H1 (cell line): Measurements from ENCODE around the gene NF1. TPM values are rescaled to one million over a fixed set of nuclear protein-coding genes. Genes with fewer than 3 reads are reported as not detected.

Experiments used
- ATF3 ChIP-seq: IDR thresholded peaks from 2 replicates; pipeline ENCODE4 v1.6.1; 2011; ENCODE audit warnings: low read depth, mild to moderate bottlenecking, low read length; ENCODE audit not compliant: insufficient read depth
- polyA plus RNA-seq, 7 experiments: library from polyadenylated mRNA; depleted of rRNA in 3 of 7; stranded (reverse) in 5 of 7; unstranded in 2 of 7; fragments of >200 nt in 5 of 7; fragments of 200-250 nt in 2 of 7; gene quantifications; 1 replicate in 5 of 7; 2 replicates in 1 of 7; 4 replicates in 1 of 7; pipeline versions ENCODE4 v1.2.1 to v1.2.3, GENCODE V29; 2011 to 2013; ENCODE audit warnings: missing spikeins in 2 of 7, mixed read lengths in 2 of 7
- total RNA-seq: library from RNA; stranded (reverse); fragmentation: NEBNext Ultra II Directional; extraction: Animal tissue kit (Norgen Biotek cat#: 25700); gene quantifications from 2 replicates; pipeline ENCODE4 v1.2.1, GENCODE V29; 2021

The NF1 gene
- total and polyA plus RNA-seq, 2 of the 8 experiments (the other 6 are each of a cell fraction or from before 2014, with no cell fraction given): 19.3 to 29.6 TPM

GRCh38 chr17:31202968-31203367, 108.2 kb downstream of the NF1 start (continued):
- TF ChIP-seq ATF3: no peak
- TF ChIP-seq, all 59 proteins: peak for 0
